HG03097 (cell line): ENCODE results near the gene DGAT2L6.
"Not testable (repeated sequence)": the region's sequence is repeated elsewhere in the genome, so short reads cannot be mapped to it uniquely, and the experiment has no call there.

Source experiments
- ATAC-seq: cut with Tn5 transposase; IDR thresholded peaks from one replicate; pipeline ENCODE4 v1.9.1; 2021; ENCODE audit not compliant: unreplicated experiment, low FRiP score

The DGAT2L6 gene

GRCh38 chrX:70190225-70190624 is 12.9 kb downstream of the DGAT2L6 start:
- no peak for ATAC-seq

DNA sequence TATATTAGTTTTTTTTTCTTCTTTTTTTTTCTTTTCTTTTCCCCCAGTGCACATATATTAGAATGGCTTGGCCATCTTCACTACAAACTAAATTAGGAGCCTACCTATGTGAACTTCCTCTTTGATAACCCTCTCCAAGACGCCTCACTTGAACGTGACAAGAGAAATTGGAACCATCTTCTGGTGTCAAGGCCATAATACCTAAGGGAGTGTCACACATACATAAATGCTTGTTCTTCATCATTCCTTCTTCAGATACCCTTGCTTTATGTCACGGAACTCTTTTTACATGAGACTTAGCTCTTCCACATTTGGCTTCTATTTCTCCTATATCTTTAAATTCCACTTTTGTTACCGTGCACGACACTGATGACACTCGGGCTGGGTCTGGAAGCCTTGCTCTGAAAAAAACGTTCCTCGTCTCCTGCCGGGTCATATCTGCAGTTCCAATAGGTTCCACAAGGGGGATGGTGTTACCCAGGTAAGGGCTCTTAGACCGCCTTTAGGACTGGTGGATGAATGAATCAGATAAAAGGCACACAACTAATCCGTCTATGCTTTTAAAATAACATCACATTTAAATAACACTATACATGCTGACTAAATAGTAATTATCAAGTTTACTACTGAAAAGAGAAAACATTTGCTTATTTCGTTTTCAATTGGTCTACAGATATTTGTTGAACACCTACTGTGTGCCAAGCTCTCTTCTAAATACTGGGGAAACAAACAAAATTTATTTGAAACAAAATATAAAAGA is 19.9 kb downstream of the DGAT2L6 start:
- ATAC-seq, result peak; percentile 77

DNA sequence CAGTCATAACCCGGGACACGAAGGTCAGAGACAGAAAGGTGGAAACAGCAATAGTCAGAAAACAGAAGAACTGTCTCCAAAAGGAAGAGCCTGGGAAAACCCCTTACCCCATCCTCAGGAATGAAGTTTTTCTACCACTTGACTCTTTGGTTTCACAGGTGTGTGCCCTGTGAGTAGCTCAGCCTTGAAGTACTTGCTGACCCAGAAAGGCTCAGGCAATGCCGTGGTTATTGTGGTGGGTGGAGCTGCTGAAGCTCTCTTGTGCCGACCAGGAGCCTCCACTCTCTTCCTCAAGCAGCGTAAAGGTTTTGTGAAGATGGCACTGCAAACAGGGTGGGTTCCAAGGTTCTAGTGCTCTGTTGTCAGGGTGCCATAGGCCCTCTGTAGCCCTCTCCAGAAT is 24.4 kb downstream of the DGAT2L6 start:
- no peak for ATAC-seq

DNA sequence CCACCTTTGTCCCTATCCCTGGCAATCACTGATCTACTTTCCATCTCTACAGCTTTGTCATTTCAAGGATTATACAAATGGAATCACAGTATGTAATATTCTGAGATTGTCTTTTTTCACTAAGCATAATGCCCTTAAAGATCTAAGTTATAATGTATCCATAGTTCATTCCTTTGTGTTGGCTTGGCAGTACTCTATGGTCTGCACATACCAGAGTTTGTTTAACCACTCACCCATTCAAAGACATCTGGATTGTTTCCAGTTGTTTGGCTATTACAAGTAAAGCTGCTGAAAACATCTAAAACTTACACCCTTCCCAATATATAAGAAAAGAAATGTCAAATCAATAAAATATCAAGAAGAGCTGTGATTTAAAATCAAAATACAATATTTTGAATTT is 31.2 kb downstream of the DGAT2L6 start:
- ATAC-seq, result no peak

- ATAC-seq, result not testable (repeated sequence)
Measured at GRCh38 chrX:70209570-70209969, 32.3 kb downstream of the DGAT2L6 start.

DNA sequence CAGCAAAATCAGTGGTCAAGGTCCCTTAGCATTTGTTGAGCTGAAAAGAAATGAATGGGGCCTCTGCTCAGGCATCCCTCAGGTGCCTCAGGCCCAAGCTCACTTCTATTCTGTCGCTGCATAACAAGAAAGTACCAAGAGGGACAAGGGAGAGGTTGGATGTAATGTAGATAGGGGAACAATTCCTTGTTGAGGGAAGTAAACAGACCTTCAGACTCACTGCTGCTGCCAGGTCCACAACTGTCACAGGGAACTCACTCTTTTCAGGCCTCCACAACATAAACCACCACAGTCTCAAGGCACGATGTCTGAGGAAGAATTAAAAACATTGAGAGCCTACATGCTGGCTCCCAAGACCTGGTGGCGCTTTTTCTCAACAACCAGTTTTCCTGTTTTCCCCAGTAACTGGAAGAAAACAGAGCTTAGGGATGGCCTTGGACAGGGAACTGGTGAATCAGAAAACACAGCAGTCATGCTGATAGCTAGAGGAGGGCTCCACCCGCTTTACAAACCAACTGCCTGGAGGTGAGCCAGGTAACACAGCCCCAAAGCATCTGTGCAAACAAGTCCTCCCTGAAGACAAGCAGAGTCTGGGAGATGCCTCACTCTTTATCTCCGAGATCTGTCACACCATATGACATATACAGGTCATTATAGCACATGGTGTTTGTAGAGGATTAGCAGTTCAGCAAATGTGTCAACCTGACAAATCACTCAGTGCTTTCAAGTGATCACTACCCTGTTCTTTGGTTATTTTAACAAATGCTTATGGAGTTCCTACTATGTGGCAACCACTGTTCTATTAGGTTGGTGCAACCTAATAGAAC is 42.9 kb downstream of the DGAT2L6 start:
- no peak for ATAC-seq

GRCh38 chrX:70226048-70226447 is 48.8 kb downstream of the DGAT2L6 start:
- ATAC-seq, result no peak

DNA sequence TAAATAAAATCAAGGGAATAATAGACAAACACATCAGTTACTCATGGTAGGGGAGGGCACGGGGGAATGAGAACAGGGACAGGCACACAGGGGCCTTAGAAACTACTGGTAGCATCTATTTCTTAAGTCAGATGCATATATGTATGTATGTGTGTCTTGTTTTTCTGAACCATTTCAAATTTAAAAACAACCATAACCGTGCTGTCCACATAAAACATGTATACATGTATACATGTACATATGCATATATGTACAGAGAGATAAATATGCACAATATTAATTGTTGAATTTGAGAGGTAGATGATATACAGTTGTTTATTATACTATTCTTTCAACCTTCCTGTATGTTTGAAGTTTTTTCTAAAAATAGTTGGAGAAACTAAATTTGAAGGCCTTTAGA is 49.4 kb downstream of the DGAT2L6 start:
- no peak for ATAC-seq

- no peak for ATAC-seq
Measured at GRCh38 chrX:70231666-70232065, 54.4 kb downstream of the DGAT2L6 start.

DNA sequence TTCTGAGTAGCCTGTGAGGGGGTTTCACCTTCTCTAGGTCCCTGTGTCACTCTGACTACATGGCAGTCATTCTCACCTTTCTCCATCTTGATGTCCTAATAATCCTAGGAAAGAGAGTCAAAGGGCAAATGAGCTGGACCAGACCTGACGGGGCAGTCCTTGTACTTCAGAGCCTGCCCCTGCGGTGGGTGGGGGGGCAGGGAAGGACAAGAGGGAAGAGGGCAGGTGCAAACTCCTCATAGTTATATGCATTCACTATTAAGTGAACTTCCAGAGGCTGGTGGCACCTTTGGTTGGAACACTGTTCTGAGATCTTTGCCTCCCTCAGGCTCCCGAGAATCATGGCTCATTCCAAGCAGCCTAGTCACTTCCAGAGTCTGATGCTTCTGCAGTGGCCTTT is 57.1 kb downstream of the DGAT2L6 start, which contains the start of gene AWAT1:
Gene AWAT1 (plus strand): TSS at position 301 of the 400 bp plus-strand sequence. CDS start 41 bp downstream, at position 342.
- ATAC-seq, result no peak

DNA sequence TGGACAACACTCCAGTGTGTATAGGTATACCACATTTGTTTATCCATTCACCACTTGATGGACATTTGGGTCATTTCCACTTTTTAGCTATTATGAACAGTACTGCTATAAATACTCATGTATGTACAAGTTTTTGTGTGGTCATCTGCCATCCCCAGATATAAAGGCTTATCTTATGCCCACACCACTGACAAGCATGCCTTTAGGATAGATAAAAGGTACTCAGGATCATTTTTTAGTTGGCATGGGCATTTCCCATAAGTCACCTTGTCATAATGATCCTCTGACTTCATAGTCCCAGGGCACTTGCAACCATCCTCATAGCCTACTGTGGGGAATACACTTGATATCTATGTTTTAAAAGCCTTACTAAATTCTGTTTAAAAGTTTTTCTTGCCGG is 63.5 kb downstream of the DGAT2L6 start:
- no peak for ATAC-seq

DNA sequence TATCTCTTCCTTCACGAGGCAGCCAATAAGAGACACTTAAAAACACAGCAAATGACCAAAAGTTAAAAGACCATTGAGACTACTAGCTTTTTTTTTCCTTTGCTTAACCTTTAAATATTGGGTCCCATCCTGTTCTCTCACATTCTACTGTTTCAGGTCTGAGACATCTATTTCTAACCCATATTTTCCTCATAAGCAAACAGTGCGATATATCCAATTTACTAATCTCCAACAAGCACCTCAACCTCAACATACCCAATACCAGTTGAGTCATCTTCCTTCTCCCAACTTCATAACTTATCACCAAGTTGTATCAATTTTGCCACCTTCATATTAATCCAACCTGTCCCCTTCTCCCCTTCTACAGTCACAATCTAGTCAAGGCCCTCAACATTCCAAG is 64.2 kb downstream of the DGAT2L6 start:
- ATAC-seq, result no peak

- not testable (repeated sequence) for ATAC-seq
Measured at GRCh38 chrX:70243601-70244000, 66.3 kb downstream of the DGAT2L6 start.

DNA sequence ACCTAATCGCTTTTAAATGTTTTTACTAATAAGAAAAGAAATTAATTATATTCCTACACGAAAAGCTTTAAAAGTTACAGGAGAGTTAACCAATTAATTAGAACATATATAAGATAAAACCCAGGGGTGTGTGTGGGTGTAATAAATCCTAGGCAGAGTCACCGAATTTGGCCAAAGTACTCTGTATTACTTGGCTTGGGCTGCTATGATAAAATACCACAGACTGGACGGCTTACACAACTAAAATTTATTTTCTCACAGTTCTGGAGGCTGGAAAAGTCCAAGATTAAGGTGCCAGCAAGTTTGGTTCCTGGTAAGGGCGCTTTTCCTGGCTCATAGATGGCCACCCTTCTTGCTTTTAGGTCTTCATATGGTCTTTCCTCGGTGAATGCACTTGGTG is 67.6 kb downstream of the DGAT2L6 start:
- ATAC-seq, result no peak

DNA sequence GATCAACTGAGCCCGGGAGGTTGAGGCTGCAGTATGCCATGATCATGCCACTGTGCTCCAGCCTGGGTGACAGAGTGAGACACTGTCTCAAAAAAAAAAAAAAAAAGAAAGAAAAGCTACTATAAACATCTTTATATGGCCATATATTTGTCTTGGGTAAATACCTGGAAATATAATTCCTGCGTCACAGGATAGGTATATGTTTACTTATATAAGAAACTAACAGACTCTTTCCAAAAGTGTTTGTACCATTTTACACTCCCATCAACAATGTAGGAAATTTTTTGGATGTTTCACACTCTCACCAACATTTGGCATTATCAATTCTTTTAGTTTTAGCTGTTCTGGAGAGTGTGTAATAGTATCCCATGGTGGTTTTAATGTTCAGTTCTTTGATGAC is 70.0 kb downstream of the DGAT2L6 start:
- no peak for ATAC-seq

DNA sequence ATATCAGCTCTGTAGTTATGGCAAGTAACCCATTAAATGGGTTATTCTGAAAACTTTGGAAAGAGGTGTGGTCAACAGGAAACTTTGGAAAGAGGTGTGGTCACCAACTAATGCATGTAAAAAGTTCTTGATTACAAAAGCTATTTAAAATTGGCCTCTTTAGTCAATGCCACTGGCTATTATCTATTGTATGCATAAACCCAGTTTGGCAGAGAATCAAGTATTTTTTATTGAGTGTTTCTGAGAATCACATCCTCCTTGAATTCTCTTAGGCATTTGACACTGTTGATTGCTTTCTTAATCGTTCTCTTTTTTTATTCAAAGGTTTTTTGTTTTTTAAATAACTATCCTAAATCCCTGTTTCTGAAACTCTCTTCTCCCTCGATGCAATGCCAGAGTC is 75.2 kb downstream of the DGAT2L6 start:
- no peak for ATAC-seq

- ATAC-seq, result no peak
Measured at GRCh38 chrX:70253377-70254062, 76.2 kb downstream of the DGAT2L6 start.

DNA sequence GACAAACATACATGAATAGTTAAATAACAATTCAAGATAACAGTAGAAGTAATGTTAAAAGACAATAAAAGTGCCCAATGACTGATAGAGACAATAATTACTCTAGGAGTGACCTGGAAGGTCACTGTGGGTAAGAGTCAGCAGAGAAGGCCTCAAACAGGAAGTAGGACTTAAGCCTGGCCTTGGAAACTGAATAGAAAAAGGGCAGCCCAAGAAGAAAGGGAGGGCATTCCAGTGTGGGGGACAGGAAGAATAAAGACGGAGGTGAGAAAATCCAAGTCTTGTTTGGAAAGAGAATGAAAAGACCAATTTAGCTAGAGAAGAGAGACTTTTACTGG is 76.7 kb downstream of the DGAT2L6 start:
- no peak for ATAC-seq

DNA sequence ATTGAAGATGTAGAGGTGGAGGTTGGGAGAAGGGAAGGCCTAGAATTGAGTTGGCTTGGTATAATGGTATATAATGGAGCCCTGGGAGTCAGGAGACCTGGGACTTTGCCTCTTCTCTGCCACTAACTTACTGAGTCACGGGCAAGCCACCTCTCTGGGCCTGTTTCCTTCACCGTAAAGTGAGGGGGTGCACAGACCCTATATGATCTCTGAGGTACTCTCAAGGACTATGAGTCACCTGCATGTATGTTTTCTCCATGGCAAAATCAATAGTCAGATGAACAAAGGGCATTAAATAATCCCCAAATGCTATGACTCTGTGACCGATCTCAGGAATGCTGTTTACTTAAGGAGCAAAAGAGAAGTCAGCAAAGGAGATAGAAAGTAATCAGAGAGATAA is 77.6 kb downstream of the DGAT2L6 start:
- ATAC-seq, result no peak
